Measurements from ENCODE around the gene ASNSD1.
A peak's percentile ranks its signal among the peaks of the same experiment; 100 is the strongest.

Gene ASNSD1

DNA sequence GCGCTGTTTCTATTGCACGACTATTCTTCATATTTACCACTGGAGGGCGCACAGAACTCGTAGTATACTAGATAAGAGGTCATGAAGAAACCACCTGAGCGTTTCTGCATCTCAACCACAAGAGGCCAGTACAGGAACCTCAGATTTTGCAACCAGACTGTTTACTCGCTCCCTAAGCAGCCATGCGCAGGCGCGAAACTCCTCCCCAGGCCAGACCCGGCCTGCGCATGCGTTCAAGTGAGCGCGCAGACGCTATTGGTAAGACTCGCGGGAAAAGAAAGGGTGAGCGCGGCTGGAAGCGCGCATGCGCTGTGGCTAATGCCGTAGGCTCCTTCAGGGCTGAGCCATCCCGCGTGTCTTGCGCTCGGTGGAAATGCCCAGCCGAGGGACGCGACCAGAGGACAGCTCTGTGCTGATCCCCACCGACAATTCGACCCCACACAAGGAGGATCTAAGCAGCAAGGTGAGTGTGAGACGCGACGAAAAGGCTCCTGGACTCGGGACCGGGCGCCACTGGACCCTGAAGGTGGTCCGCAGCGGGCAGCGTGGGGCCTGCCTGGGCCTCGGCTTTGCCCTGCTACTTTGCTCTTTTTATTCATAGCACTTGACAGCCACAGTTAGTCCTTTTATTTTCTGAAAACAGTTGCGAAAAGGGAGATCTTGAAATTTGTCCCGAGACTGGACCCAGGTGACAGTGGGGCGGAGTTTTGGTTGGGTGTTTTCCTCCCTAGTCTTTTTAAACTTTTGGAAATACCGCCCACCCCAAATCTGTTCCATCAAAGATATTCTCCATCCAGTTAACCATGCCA is at the start of gene ASNSD1:
TSS of gene ASNSD1 (plus strand) at position 312 of the 809 bp plus-strand sequence. CDS start 4,674 bp downstream, outside the sequence.
- ChIA-PET POLR2A (interaction anchor here (0.7 to 1.5 kb wide), 4 partner anchors 10 to 101 kb away, joined by 3 to 5 read pairs (median 4); partner anchors contain the start of gene OSGEPL1), CTCF (interaction anchor here (0.6 to 9.9 kb wide), 54 partner anchors 12 to 871 kb away, joined by 3 to 186 read pairs (median 4); partner anchors contain the start of genes ANKAR and OSGEPL1)
- peak; percentile 99 for DNase-seq (ENCODE audit: low read depth, low spot score)
- peak within 1 kb of the TSS; percentile 100 for H3K4me3 ChIP-seq (ENCODE audit: low read depth, low read length)
- TF ChIP-seq, protein P1, sequence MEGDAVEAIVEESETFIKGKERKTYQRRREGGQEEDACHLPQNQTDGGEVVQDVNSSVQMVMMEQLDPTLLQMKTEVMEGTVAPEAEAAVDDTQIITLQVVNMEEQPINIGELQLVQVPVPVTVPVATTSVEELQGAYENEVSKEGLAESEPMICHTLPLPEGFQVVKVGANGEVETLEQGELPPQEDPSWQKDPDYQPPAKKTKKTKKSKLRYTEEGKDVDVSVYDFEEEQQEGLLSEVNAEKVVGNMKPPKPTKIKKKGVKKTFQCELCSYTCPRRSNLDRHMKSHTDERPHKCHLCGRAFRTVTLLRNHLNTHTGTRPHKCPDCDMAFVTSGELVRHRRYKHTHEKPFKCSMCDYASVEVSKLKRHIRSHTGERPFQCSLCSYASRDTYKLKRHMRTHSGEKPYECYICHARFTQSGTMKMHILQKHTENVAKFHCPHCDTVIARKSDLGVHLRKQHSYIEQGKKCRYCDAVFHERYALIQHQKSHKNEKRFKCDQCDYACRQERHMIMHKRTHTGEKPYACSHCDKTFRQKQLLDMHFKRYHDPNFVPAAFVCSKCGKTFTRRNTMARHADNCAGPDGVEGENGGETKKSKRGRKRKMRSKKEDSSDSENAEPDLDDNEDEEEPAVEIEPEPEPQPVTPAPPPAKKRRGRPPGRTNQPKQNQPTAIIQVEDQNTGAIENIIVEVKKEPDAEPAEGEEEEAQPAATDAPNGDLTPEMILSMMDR (IDR thresholded peaks at IDR 0.05; ENCODE audit: insufficient read depth, low read length, missing control alignments): peak; percentile 74

DNA sequence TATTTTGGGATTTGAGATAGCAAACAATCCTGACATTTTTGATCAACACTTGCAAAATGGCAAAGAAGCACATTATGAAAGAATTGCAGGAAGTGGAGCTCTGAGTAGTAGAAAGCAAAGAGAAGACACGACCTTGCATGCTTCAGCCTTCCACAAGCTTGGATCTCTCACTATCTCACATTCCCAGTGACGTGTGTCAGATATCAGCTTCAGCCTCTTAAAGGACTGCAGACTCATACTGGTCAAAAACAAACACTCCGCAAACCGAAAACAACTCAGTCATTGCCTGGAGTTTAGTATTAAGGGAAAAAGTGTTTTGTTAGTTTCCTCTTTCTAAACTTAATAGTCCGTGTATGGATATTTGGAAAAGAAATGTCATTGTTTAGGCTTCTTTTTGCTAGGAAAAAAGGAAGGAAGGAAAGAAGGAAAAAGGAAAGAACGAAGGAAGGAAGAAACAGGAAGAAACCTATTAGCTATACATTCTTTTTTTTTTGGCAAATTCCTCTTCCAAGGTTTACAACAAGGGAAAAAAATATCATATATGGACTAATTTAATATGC is 48.1 kb upstream of the ASNSD1 start:
- CTCF ChIA-PET: interaction anchor here (0.9 kb wide), 1 partner anchor 48 kb away, joined by 5 read pairs; no protein-coding TSS in a partner anchor
- H3K4me3 ChIP-seq (ENCODE audit: low read depth, low read length): peak overlapping the region; percentile 21; the same call in 1 of the 2 replicates

DNA sequence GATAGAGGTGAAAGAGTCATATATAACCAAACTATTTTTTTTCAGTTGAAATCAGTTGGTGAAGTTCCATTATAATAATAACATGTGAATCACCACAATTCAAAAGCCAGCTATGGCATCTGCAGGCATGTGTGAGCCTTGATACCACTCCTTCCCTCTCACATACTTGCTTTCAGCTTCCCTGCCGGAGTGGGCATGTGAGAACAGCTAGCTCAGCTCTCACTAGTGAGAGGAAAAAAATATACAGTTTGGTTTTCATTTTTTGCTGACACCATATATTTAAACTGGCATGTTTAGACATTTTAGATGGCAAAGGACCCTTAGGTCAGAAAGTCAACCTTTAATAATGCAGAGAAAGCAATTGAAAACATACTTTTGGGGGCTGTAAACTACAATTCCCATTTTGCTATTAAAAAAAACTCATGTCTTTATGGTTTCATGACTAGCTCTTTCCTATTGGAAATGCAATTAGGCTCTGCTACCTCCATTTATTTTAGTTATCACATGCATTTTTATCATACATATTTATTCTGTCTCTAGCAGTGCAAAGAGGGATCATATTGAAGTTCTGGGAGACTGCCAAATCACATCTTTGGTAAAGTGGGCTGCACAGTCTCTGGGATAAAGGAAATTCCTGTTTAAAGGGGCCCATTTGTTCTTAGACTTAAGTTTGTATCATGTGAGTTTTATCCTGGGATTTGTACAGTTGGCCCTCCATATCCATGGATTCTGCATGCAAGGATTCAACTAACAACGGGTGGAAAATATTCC is 47.4 kb upstream of the ASNSD1 start:
- H3K4me3 ChIP-seq (ENCODE audit: low read depth, low read length): no peak overlapping the region
- no peak for DNase-seq (ENCODE audit: low read depth, low spot score)
- TF ChIP-seq, protein P1 (IDR thresholded peaks at IDR 0.05; ENCODE audit: insufficient read depth, low read length, missing control alignments): no peak
- CTCF ChIA-PET: interaction anchor here (0.9 kb wide), 1 partner anchor 47 kb away, joined by 5 read pairs; no protein-coding TSS in a partner anchor
- POLR2A ChIA-PET: no interaction called here

More for the DNA sequence above, 48.1 kb upstream of the ASNSD1 start:
- TF ChIP-seq, protein P1 (IDR thresholded peaks at IDR 0.05; ENCODE audit: insufficient read depth, low read length, missing control alignments): no peak
- POLR2A ChIA-PET: no interaction called here
- peak; percentile 54 for DNase-seq (ENCODE audit: low read depth, low spot score)

DNA sequence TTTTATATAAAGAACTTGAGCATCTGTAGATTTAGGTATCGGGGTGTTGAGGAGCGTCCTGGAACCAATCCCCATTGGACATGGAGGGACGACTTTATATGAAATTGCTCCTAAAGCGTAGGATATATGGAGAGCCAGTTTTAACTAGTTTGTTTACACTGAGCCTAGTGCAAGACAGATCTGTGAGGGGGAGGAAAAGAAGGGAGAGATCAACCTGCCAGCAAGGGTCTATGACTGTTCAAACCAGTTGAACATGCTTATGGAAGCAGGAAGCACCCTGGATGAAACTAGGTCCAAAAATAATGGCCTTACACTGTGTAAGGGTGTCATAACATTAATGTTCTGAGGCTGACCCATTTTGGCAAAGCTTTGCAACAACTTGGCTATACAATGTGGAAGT is 46.7 kb upstream of the ASNSD1 start:
- ChIA-PET CTCF (interaction anchor here (0.6 kb wide), 1 partner anchor 664 kb away, joined by 4 read pairs; no protein-coding TSS in a partner anchor), POLR2A (no interaction called here)
- no peak for DNase-seq (ENCODE audit: low read depth, low spot score)
- H3K4me3 ChIP-seq (ENCODE audit: low read depth, low read length): no peak overlapping the region
- TF ChIP-seq, protein P1 (IDR thresholded peaks at IDR 0.05; ENCODE audit: insufficient read depth, low read length, missing control alignments): no peak

DNA sequence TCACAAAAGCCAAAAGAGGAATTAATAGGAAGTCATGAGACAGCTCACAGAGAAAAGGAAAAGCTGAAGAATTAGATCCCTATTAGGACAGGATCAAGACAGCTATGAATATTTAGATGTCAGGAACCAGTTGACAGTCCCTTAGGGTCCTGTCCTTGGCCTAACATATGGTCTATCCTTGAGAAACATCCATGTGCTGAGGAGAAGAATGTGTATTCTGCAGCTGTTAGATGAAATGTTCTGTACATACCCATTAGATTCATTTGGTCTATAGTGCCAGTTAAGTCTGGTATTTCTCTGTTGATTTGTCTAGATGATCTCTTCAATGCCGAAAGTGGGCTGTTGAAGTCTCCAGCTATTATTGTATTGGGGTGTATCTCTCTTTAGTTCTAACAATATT is 43.1 kb upstream of the ASNSD1 start:
- H3K4me3 ChIP-seq (ENCODE audit: low read depth, low read length): no peak overlapping the region
- TF ChIP-seq, protein P1 (IDR thresholded peaks at IDR 0.05; ENCODE audit: insufficient read depth, low read length, missing control alignments): no peak
- DNase-seq (ENCODE audit: low read depth, low spot score): no peak
- POLR2A ChIA-PET: no interaction called here
- CTCF ChIA-PET: interaction anchor here (0.8 to 1.1 kb wide), 2 partner anchors 10 to 11 kb away, joined by 3 read pairs; no protein-coding TSS in a partner anchor

Data from AG04449 (cell line).